B cell (primary cell): ENCODE data around the gene NRG2. TPM values are rescaled to one million over a fixed set of nuclear protein-coding genes. Genes with fewer than 3 reads are reported as not detected.

Experiments used
- ATAC-seq: fragments of 200-7000 bp; cut with Tn5 transposase; one replicate; pipeline ENCODE4 v1.10.0; 2021; ENCODE audit warnings: low read depth, mild to moderate bottlenecking, moderate number of reproducible peaks, moderate library complexity
- CTCF ChIA-PET: fragments of 350-600 bp; sonication (Branson Sonifier 250); formaldehyde crosslinking; loops from one replicate; lab custom pipeline; 2021; ENCODE audit warnings: antibody characterized with exemption, inconsistent platforms; lab: Charles Lee
- POLR2A ChIA-PET: fragments of 350-600 bp; sonication (Branson Sonifier 250); formaldehyde crosslinking; loops from one replicate; lab custom pipeline; 2021; ENCODE audit warnings: antibody characterized with exemption; lab: Charles Lee
- DNase-seq: peaks from one replicate; pipeline ENCODE4 v3.0.0; 2013
- H2AFZ ChIP-seq: 2 replicates; pipeline ENCODE4 v1.6.1; 2012; ENCODE audit warnings: mild to moderate bottlenecking, low read depth, low read length; ENCODE audit not compliant: insufficient read depth, poor library complexity, severe bottlenecking
- H3K27ac ChIP-seq, 2 donors: 1 replicate in 1 of 2; 2 replicates in 1 of 2; pipeline ENCODE4 v1.5.1; 2012 to 2013; ENCODE audit warnings: low read length in 2 of 2, mild to moderate bottlenecking in 2 of 2, moderate library complexity in 1 of 2
- H3K27me3 ChIP-seq, 4 experiments: fragments of 200-600 bp in 1 of 4; sonication (generic) in 1 of 4; replicated peaks in 1 of 4; 1 replicate in 2 of 4; 2 replicates in 2 of 4; pipeline versions ENCODE4 v1.6.1 to v1.7.0; 2013 to 2016; ENCODE audit warnings: low read length in 3 of 4, mild to moderate bottlenecking in 2 of 4, mixed read lengths in 1 of 4, moderate library complexity in 1 of 4; ENCODE audit not compliant: insufficient read depth in 4 of 4, control insufficient read depth in 3 of 4; ENCODE audit errors: control extremely low read depth in 1 of 4
- H3K36me3 ChIP-seq, 2 experiments: replicated peaks in 1 of 2; 1 replicate in 1 of 2; 2 replicates in 1 of 2; pipeline versions ENCODE4 v1.6.1 to v1.7.1; 2013; ENCODE audit warnings: low read length in 1 of 2; ENCODE audit not compliant: insufficient read depth in 2 of 2, control insufficient read depth in 1 of 2; ENCODE audit errors: control extremely low read depth in 1 of 2, extremely low read depth in 1 of 2
- H3K4me1 ChIP-seq, 2 donors: fragments of 200-600 bp in 1 of 2; sonication (generic) in 1 of 2; 1 replicate in 1 of 2; 2 replicates in 1 of 2; pipeline versions ENCODE4 v1.5.1 to v1.6.1; 2013 to 2017; ENCODE audit warnings: low read length in 2 of 2; ENCODE audit not compliant: control insufficient read depth in 2 of 2, insufficient read depth in 2 of 2
- H3K4me2 ChIP-seq: replicated peaks from 2 replicates; pipeline ENCODE3; 2012; ENCODE audit warnings: mild to moderate bottlenecking, low read depth, low read length; ENCODE audit not compliant: poor library complexity, severe bottlenecking
- H3K4me3 ChIP-seq, 5 experiments: fragments of 200-600 bp in 1 of 5; sonication (generic) in 1 of 5; 1 replicate in 3 of 5; 2 replicates in 2 of 5; pipeline versions ENCODE4 v1.5.1 to v1.7.0; 2011 to 2016; ENCODE audit warnings: low read length in 4 of 5, mild to moderate bottlenecking in 4 of 5, low read depth in 2 of 5, control low read depth in 1 of 5, moderate library complexity in 1 of 5; ENCODE audit not compliant: insufficient read depth in 1 of 5; ENCODE audit errors: control extremely low read depth in 1 of 5, extremely low read depth in 1 of 5
- H3K79me2 ChIP-seq: fragments of 200-600 bp; sonication (generic); one replicate; pipeline ENCODE4 v1.6.0; 2016; ENCODE audit warnings: low read length; ENCODE audit not compliant: control insufficient read depth, insufficient read depth
- H3K9ac ChIP-seq: fragments of 200-600 bp; sonication (generic); 2 replicates; pipeline ENCODE4 v1.6.1; 2017; ENCODE audit warnings: mild to moderate bottlenecking, low read length, moderate library complexity
- H3K9me3 ChIP-seq, 3 donors: one replicate each; pipeline versions ENCODE4 v1.6.1 to v1.7.1; 2013; ENCODE audit warnings: low read length in 2 of 3; ENCODE audit not compliant: control insufficient read depth in 2 of 3, insufficient read depth in 1 of 3; ENCODE audit errors: control extremely low read depth in 1 of 3
- H4K20me1 ChIP-seq: 2 replicates; pipeline ENCODE4 v1.6.0; 2012; ENCODE audit warnings: mild to moderate bottlenecking, low read length; ENCODE audit not compliant: insufficient read depth, control insufficient read depth, poor library complexity, severe bottlenecking
- H3K27ac Mint-ChIP-seq: one replicate; pipeline ENCODE4 v1.8.0; 2021; ENCODE audit warnings: mixed read lengths
- H3K27me3 Mint-ChIP-seq: one replicate; pipeline ENCODE4 v1.8.0; 2021; ENCODE audit warnings: mixed read lengths
- H3K4me1 Mint-ChIP-seq: one replicate; pipeline ENCODE4 v1.8.0; 2021; ENCODE audit warnings: mixed read lengths
- H3K4me3 Mint-ChIP-seq: one replicate; pipeline ENCODE4 v1.8.0; 2021; ENCODE audit warnings: mixed read lengths
- H3K9me3 Mint-ChIP-seq: one replicate; pipeline ENCODE4 v1.8.0; 2022; ENCODE audit warnings: mixed read lengths; ENCODE audit not compliant: insufficient read depth
- CTCF ChIP-seq: fragments of 200-600 bp; IDR thresholded peaks from one replicate; pipeline ENCODE4 v1.8.0; 2022; ENCODE audit warnings: antibody characterized with exemption, mild to moderate bottlenecking
- EZH2 ChIP-seq: IDR thresholded peaks from 2 replicates; pipeline ENCODE4 v1.6.1; 2012; ENCODE audit warnings: borderline replicate concordance, low read depth, mild to moderate bottlenecking, moderate library complexity, low read length; ENCODE audit not compliant: insufficient read depth, poor library complexity, severe bottlenecking
- WGBS: methylation state at CpG from one replicate; pipeline ENCODE4 v1.1.5; 2013; ENCODE audit warnings: missing lambda C conversion rate; ENCODE audit not compliant: insufficient coverage; 5-methylcytosine and 5-hydroxymethylcytosine counted together
- intact Hi-C: fragments of 100-400 bp; cut with micrococcal nuclease; formaldehyde crosslinking; loops from one replicate; pipeline ENCODE4 v1.10.0; 2022
- polyA plus RNA-seq: library from polyadenylated mRNA; depleted of rRNA; stranded (reverse); fragments of >200 nt; gene quantifications from 2 replicates; pipeline ENCODE4 v1.2.3, GENCODE V29; 2012
- total RNA-seq, 2 donors: library from RNA; stranded (reverse); fragments of 120-200 nt in 1 of 2; gene quantifications; 1 replicate in 1 of 2; 2 replicates in 1 of 2; pipeline versions ENCODE4 v1.2.3 to v1.2.4, GENCODE V29; 2013 to 2022

NRG2 gene
- total and polyA plus RNA-seq, 2 donors (not counting 1 experiment from before 2014, with no cell fraction given), result 0.13 to 0.15 TPM

- H3K27ac Mint-ChIP-seq, result no peak overlapping the region
- no peaks in the 10 kb centered on the region for H4K20me1 ChIP-seq
- no peak overlapping the region for H3K4me3 ChIP-seq
- no peaks in the 10 kb centered on the region for H3K79me2 ChIP-seq
- H3K4me1 ChIP-seq, result no peaks in the 10 kb centered on the region
- intact Hi-C loops, result no loop called here
- no peak overlapping the region for H3K27ac ChIP-seq
- H3K9me3 Mint-ChIP-seq, result no peaks in the 10 kb centered on the region
- no peak overlapping the region for H3K9ac ChIP-seq
- H3K9me3 ChIP-seq, result no peaks in the 10 kb centered on the region
- DNase-seq, result no peak
- no peaks in the 10 kb centered on the region for H3K4me1 Mint-ChIP-seq
- no peak for TF ChIP-seq EZH2
- TF ChIP-seq CTCF, result no peak
- WGBS, result 50% methylated on average over 1 of the region's 3 CpGs
- H3K4me2 ChIP-seq, result no peak overlapping the region
- no peaks in the 10 kb centered on the region for H3K36me3 ChIP-seq
- CTCF ChIA-PET, result interaction anchor here (0.7 kb wide), 1 partner anchor 53 kb away, joined by 3 read pairs; no protein-coding TSS in a partner anchor
- no peak for ATAC-seq
- H2AFZ ChIP-seq, result no peak overlapping the region
- POLR2A ChIA-PET, result no interaction called here
- H3K27me3 ChIP-seq, result peaks cover 0 to 19% (median 9%) of the 10 kb centered on the region in 4 experiments
- peaks cover 35% of the 10 kb centered on the region for H3K27me3 Mint-ChIP-seq
- no peak overlapping the region for H3K4me3 Mint-ChIP-seq
Measured at GRCh38 chr5:139915834-139916233, 127.3 kb downstream of the NRG2 start.

GRCh38 chr5:139915266-139915665 lies 127.8 kb downstream of the NRG2 start:
- no peak for TF ChIP-seq EZH2
- no peak for TF ChIP-seq CTCF
- peaks cover 41% of the 10 kb centered on the region for H3K27me3 Mint-ChIP-seq
- Histone ChIP-seq H4K20me1 (no peaks in the 10 kb centered on the region), H3K27me3 (peaks cover 0 to 13% (median 9%) of the 10 kb centered on the region in 4 experiments), H3K36me3 (no peaks in the 10 kb centered on the region), H3K4me3 (no peak overlapping the region), H3K4me2 (no peak overlapping the region), H3K4me1 (no peaks in the 10 kb centered on the region), H2AFZ (no peak overlapping the region), H3K27ac (no peak overlapping the region), H3K9me3 (no peaks in the 10 kb centered on the region), H3K79me2 (no peaks in the 10 kb centered on the region), H3K9ac (no peak overlapping the region)
- ATAC-seq, result no peak
- H3K4me1 Mint-ChIP-seq, result no peaks in the 10 kb centered on the region
- no peak overlapping the region for H3K27ac Mint-ChIP-seq
- no peak for DNase-seq
- H3K9me3 Mint-ChIP-seq, result no peaks in the 10 kb centered on the region
- H3K4me3 Mint-ChIP-seq, result no peak overlapping the region
- POLR2A ChIA-PET, result no interaction called here
- CTCF ChIA-PET, result interaction anchor here (0.7 kb wide), 1 partner anchor 54 kb away, joined by 3 read pairs; no protein-coding TSS in a partner anchor
- 92% methylated on average over 1 of the region's 3 CpGs for WGBS
- intact Hi-C loops, result no loop called here
